DMS153 treated with DMSO at 0.1 percent for 48 hours (cell line): ENCODE data around the gene CEP192.
"Not testable (repeated sequence)": the region's sequence is repeated elsewhere in the genome, so short reads cannot be mapped to it uniquely, and the experiment has no call there.

Experiments used
- DNase-seq: peaks from one replicate; lab custom pipeline; 2025; ENCODE audit not compliant: unreplicated experiment; lab: John Stamatoyannopoulos, UW

The CEP192 gene

GRCh38 chr18:13098104-13098503 lies 106.9 kb downstream of the CEP192 start:
- DNase-seq: not testable (repeated sequence)

GRCh38 chr18:13099113-13099512 lies 108.0 kb downstream of the CEP192 start:
- no peak for DNase-seq

- DNase-seq: no peak
Measured at GRCh38 chr18:13100942-13101658, 109.9 kb downstream of the CEP192 start.

GRCh38 chr18:13101659-13102197 lies 110.6 kb downstream of the CEP192 start:
- no peak for DNase-seq

- no peak for DNase-seq
Measured at GRCh38 chr18:13103366-13103765, 112.2 kb downstream of the CEP192 start.

GRCh38 chr18:13105059-13105458 lies 113.9 kb downstream of the CEP192 start:
- DNase-seq: no peak

- DNase-seq: no peak
Measured at GRCh38 chr18:13107074-13107473, 115.9 kb downstream of the CEP192 start.

- DNase-seq: no peak
Measured at GRCh38 chr18:13108330-13108729, 117.2 kb downstream of the CEP192 start.

GRCh38 chr18:13110559-13110958 lies 119.4 kb downstream of the CEP192 start:
- no peak for DNase-seq

GRCh38 chr18:13112982-13113381 lies 121.8 kb downstream of the CEP192 start:
- no peak for DNase-seq

GRCh38 chr18:13120255-13120654 lies 129.1 kb downstream of the CEP192 start:
- no peak for DNase-seq

GRCh38 chr18:13120983-13121441 lies 129.8 kb downstream of the CEP192 start:
- no peak for DNase-seq

GRCh38 chr18:13124411-13124810 lies 133.2 kb downstream of the CEP192 start:
- no peak for DNase-seq

- DNase-seq: no peak
Measured at GRCh38 chr18:13125191-13125590, 134.0 kb downstream of the CEP192 start.

- no peak for DNase-seq
Measured at GRCh38 chr18:13126966-13127598, 135.9 kb downstream of the CEP192 start.

- DNase-seq: no peak
Measured at GRCh38 chr18:13131283-13131682, 140.1 kb downstream of the CEP192 start.

- DNase-seq: no peak
Measured at GRCh38 chr18:13134551-13135401, 143.6 kb downstream of the CEP192 start.

GRCh38 chr18:13136056-13136903 lies 145.1 kb downstream of the CEP192 start:
- no peak for DNase-seq

GRCh38 chr18:13136904-13137669 lies 145.9 kb downstream of the CEP192 start:
- DNase-seq: no peak
